HG03159 (cell line): ENCODE measurements around the gene SH3BP5.

Experiments
- ATAC-seq: cut with Tn5 transposase; IDR thresholded peaks from one replicate; pipeline ENCODE4 v1.9.1; 2021; ENCODE audit warnings: mild to moderate bottlenecking, moderate library complexity; ENCODE audit not compliant: unreplicated experiment

Gene SH3BP5

DNA sequence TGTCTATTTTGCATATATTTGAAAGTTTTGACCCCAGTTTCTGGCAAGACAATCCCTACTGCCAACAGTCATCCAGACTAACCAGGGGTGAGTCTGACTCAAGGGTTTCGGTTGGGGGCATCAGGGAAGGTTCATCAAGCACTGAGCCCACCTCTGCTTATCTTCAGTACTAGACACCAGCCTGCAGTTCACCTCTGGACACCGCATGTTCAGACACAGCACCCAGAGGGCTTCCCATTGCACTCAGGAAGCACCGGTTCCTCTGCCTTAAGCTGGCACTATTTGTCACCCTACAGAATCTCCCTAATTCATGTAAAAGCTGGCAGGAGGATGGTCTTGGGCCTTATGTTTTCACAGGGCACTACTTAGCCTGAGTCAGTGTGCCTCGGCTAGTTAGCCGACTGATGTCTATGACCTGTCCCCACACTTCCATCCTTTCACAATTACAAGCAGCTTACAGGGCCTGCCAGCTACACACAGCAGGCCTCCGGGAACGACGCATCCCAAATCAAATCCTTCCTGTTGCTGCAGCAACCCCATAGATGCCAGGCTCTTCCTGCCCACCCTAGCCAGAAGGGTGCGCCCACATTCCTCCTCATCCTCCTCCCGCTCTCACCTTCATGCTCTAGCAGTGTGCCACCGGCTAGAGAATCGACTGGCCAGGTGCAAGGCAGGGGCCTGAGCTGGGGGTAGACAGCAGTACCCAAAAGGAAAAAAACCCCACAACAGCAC, 52.5 kb downstream of the SH3BP5 start:
- no peak for ATAC-seq

DNA sequence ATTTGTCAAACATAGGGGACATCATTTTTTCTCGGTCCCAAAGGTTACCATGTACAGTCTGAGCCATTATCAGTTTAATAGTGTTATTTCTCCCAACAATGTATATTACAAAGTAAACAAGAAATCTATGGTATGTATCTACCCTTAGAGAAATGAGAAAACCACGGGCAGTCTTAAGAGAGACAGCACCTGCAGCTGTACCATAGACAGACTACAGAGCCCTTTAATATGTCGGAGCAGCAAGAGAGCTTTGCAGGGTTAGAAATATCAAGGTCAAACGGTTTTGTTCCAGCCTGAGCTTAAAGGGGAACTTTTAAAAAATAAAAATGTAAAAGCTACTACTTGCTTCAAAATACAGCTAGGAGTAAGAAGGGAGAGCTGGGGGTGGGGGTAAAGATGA, 53.2 kb downstream of the SH3BP5 start:
- no peak for ATAC-seq

- ATAC-seq: no peak
Observed at GRCh38 chr3:15277861-15278500, 54.4 kb downstream of the SH3BP5 start.

- ATAC-seq: no peak
Observed at GRCh38 chr3:15276028-15276724, 56.2 kb downstream of the SH3BP5 start.

- ATAC-seq: no peak
Observed at GRCh38 chr3:15273227-15273626, 59.2 kb downstream of the SH3BP5 start.

GRCh38 chr3:15272426-15273196, 59.8 kb downstream of the SH3BP5 start:
- ATAC-seq: no peak

GRCh38 chr3:15271785-15272381, 60.5 kb downstream of the SH3BP5 start:
- ATAC-seq: peak; percentile 61

DNA sequence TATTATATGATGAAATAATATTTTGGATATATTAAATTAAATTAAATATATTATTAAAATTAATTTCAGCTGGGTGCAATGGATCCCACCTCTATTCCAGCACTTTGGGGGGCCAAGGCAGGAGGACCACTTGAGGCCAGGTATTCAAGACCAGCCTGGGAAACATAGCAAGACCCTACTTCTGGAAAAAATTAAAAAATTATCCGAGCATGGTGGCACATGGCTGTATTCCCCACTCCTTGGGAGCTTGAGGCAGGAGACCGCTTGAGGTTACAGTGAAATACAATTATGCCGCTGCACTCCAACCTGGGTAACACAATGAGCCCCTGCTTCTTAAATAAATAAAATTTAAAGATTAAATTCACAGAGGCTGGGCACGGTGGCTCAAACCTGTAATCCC, 61.4 kb downstream of the SH3BP5 start:
- no peak for ATAC-seq

DNA sequence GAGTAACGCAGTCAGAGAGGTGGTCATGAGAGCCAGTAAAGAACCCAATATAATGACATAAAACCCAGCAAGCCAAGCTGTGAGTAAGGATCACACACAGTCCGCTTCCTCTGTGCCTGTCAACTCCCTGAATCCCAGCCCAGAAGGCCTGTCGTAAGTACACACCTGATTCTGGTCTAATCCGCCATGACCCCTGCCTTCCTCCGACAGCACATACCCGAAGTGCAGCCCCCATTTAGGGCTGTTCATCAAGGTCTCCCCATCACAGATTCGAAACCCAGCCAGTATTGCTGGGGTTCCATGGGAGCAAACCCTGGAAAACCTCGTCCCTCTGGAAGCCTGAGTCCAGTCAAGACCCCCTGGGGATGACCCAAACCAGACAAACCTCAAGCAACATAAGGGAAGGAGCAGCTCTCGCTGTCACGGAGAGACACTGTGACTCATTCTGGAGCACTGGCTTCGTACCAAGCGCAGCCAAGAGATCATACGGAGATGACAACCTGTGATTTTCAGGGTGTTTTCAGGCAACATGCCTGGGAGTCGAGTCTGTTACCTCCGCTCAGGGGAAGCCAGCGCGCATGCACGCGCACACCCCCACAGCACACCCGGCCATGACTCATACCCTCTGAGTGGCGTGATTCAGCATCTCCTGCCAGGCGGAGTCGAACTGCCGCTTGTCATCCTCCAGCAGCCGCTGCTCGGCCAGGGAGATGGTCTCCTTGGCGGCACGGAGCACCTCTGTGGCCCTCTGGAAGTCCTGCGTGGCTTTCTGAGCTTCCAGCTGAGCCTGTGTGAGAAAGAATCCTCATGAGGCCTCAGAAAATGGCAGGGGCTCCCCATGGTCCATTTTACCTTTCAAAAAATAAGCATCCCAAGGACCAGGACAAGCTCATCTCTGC, 63.0 kb downstream of the SH3BP5 start:
- ATAC-seq: no peak

- no peak for ATAC-seq
Observed at GRCh38 chr3:15268033-15268631, 64.3 kb downstream of the SH3BP5 start.

DNA sequence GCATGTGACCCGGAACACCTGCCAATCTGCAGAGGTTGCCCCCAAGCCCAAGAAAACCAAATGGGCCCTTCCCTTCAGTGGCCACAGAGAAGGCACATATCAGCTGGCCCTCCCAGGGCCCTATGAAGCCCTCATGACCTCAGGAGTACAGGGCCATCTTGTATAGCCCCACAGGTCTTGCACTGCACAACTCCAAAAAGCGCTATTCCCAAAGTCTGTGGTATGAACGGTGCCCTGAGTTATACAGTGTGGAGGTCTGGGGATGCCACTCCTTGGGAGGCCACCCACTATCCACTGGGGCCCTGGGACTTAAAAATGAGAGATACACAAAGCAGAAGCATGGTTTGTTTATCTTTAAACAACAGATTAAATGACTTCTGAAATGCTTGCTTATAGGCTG, 64.9 kb downstream of the SH3BP5 start:
- ATAC-seq: no peak

- no peak for ATAC-seq
Observed at GRCh38 chr3:15266510-15267376, 65.6 kb downstream of the SH3BP5 start.

DNA sequence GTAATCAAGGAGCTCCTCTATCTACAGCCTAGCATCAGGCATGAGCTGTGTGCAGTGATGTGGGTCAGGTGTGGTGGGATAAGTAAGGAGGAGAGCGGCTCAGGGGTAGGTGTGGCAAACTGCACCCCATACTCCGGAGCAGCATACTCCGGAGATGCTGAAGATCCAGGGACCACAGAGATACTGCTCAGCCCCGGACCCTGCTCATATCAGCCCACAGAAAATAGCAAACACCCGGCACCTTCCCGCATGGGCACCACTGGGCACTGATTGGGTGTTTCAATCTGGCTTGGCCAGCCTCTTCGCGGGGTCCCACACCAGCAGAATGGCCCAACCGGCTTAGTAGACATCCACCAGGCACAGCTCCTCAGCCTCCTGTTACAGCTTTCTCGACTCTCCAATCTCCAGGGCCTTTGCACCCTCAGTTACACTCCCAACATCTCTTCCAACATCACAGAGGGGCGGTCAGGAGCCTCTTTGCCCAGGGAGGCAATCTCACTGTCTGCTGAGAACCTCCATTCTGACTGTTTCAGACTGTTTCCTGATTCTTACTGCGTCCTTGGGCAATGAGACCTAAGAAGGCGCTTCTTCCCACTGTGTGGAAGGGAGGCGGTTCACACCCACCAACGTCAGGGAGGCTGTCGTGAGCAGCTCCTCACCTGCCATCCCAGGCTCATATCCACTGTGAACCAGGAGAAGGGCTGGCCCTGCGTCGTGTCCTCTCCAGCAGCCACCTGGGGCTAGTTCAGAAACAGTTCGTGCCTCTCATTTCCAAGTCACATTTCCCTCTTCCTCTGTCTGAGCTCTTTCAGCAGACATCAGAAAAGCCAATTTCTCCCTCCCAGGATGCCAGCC, 66.5 kb downstream of the SH3BP5 start:
- ATAC-seq: no peak

DNA sequence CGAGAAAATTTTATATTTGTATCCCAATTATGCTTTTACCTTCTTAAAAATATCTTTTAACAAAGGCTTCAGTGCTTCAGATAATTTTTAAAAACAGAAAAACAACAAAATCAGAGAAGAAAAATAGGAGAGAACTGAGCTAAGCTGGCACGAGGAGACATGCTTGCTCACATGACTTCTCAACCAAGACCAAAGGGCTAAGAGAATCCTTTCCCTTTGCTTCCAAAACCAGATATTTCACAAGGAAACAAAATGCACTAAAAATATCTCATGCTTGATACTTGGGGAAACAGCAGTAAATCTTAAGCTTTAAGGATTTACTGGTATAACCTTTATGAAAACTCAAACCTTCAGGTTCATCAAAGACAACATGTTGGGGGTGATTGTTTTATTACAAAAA, 67.9 kb downstream of the SH3BP5 start:
- ATAC-seq: no peak

- no peak for ATAC-seq
Observed at GRCh38 chr3:15263926-15264325, 68.5 kb downstream of the SH3BP5 start.

DNA sequence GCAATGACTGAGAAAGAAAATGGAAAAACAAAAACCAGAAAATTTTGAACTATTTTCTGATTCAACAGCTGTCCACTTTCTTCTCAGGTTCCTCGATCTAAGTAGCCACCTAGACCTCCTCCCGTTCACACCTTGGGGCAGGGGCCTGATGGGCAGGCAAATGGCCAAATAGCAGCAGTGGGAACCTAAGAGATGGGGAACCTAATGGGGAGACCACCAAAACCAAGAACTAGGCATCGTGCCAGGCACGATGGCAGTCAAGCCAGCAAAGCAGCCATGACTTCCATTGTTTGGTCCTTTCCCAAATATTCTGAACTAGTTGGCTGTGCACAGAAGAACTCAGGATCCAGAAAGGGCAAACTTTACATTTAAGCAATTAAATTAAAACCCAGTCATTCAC, 69.3 kb downstream of the SH3BP5 start:
- ATAC-seq: no peak

- ATAC-seq: no peak
Observed at GRCh38 chr3:15262021-15262420, 70.4 kb downstream of the SH3BP5 start.

DNA sequence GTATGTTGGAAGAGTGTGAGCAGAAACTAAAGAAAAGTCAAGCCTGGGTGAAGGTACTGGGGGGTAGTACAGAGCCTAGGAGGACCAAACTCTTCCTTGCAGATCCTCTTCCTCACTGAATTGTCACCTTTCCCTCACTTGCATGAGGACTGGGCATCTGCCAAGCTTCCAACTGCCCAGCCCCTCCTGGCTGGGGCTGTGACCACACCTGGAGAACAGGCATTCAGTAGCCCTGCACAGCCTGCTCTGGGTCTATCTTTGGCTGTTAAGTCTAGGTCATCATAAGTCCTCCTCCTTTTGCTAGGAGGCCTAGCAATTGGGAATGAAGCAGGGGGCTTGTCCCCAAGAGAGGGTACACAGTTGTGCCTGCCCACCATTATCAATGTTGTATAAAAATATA, 71.1 kb downstream of the SH3BP5 start:
- ATAC-seq: no peak
